ENCODE data around the gene SCAMP5. TPM values are rescaled to one million over a fixed set of nuclear protein-coding genes. Genes with fewer than 3 reads are reported as not detected.
A peak's percentile ranks its signal among the peaks of the same experiment; 100 is the strongest.

SCAMP5 gene
- total RNA-seq, 1 donor from 2014 or later: 51.3 TPM

- no peak for DNase-seq
Observed at GRCh38 chr15:74977599-74977998, 17.8 kb upstream of the SCAMP5 start.

- no peak for DNase-seq
Observed at GRCh38 chr15:74978077-74978476, 17.3 kb upstream of the SCAMP5 start.

- DNase-seq: no peak
Observed at GRCh38 chr15:74978503-74978902, 16.9 kb upstream of the SCAMP5 start.

GRCh38 chr15:74982183-74982582 is 13.2 kb upstream of the SCAMP5 start:
- no peak for DNase-seq

- DNase-seq: no peak
Observed at GRCh38 chr15:74983725-74984231, 11.6 kb upstream of the SCAMP5 start.

GRCh38 chr15:74988007-74988800 is 7.2 kb upstream of the SCAMP5 start:
- DNase-seq: no peak

- no peak for DNase-seq
Observed at GRCh38 chr15:74989527-74989926, 5.8 kb upstream of the SCAMP5 start.

- no peak for DNase-seq
Observed at GRCh38 chr15:74992619-74993018, 2.7 kb upstream of the SCAMP5 start.

- peak; percentile 48 for DNase-seq
Observed at GRCh38 chr15:74994236-74994635, 1.1 kb upstream of the SCAMP5 start.

- no peak for DNase-seq
Observed at GRCh38 chr15:74994685-74995084, 678 bp upstream of the SCAMP5 start.

- no peak for DNase-seq
Observed at GRCh38 chr15:74995779-74996765, 709 bp downstream of the SCAMP5 start.

GRCh38 chr15:74997141-74997540 is 1.8 kb downstream of the SCAMP5 start:
- no peak for DNase-seq

- no peak for DNase-seq
Observed at GRCh38 chr15:74997543-74997942, 2.2 kb downstream of the SCAMP5 start.

GRCh38 chr15:75001310-75001709 is 5.9 kb downstream of the SCAMP5 start:
- DNase-seq: no peak

GRCh38 chr15:75002398-75002797 is 7.0 kb downstream of the SCAMP5 start:
- no peak for DNase-seq

GRCh38 chr15:75007216-75007615 is 11.9 kb downstream of the SCAMP5 start:
- DNase-seq: no peak

- no peak for DNase-seq
Observed at GRCh38 chr15:75008221-75008625, 12.9 kb downstream of the SCAMP5 start.

- no peak for DNase-seq
Observed at GRCh38 chr15:75008629-75009326, 13.4 kb downstream of the SCAMP5 start.

GRCh38 chr15:75016431-75016830 is 21.1 kb downstream of the SCAMP5 start:
- no peak for DNase-seq

- no peak for DNase-seq
Observed at GRCh38 chr15:75019916-75020315, 24.6 kb downstream of the SCAMP5 start.

- no peak for DNase-seq
Observed at GRCh38 chr15:75021341-75021740, 26.0 kb downstream of the SCAMP5 start.

- no peak for DNase-seq
Observed at GRCh38 chr15:75022783-75023180, 27.4 kb downstream of the SCAMP5 start.

All from occipital lobe (tissue), 2 donors.